OCI-LY3 (cell line): ENCODE data around the gene INTS15.

Source experiments
- H2AFZ ChIP-seq: fragments of 200-600, 300-600 bp; shearing (Covaris generic); 2 replicates; pipeline ENCODE4 v1.6.0; 2014; ENCODE audit warnings: antibody characterized with exemption, low read depth, low read length
- H3K27ac ChIP-seq: fragments of 200-600, 300-600 bp; sonication (generic); 2 replicates; pipeline ENCODE4 v1.5.1; 2014; ENCODE audit warnings: mild to moderate bottlenecking, low read length, moderate library complexity, mixed read lengths
- H3K27me3 ChIP-seq: fragments of 200-600, 300-600 bp; sonication (generic); 2 replicates; pipeline ENCODE4 v1.6.1; 2014; ENCODE audit warnings: low read depth, low read length, mixed read lengths
- H3K36me3 ChIP-seq: fragments of 200-600, 300-600 bp; sonication (generic); replicated peaks from 2 replicates; pipeline ENCODE3; 2014; ENCODE audit warnings: low read depth, low read length, mixed read lengths
- H3K4me1 ChIP-seq: fragments of 300-600, 200-600 bp; sonication (generic); 2 replicates; pipeline ENCODE4 v1.6.1; 2014; ENCODE audit warnings: low read length, mixed read lengths
- H3K4me2 ChIP-seq: fragments of 200-600, 300-600 bp; sonication (generic); 2 replicates; pipeline ENCODE4 v1.6.1; 2014; ENCODE audit warnings: low read length, mixed read lengths
- H3K4me3 ChIP-seq: fragments of 300-600, 200-600 bp; sonication (generic); 2 replicates; pipeline ENCODE4 v1.5.1; 2014; ENCODE audit warnings: antibody characterized with exemption, mild to moderate bottlenecking, low read length, moderate library complexity
- H3K79me2 ChIP-seq: fragments of 300-600, 200-600 bp; shearing (Covaris generic); 2 replicates; pipeline ENCODE4 v1.6.1; 2014; ENCODE audit warnings: mild to moderate bottlenecking, low read length, mixed read lengths
- H3K9ac ChIP-seq: fragments of 300-600, 200-600 bp; shearing (Covaris generic); 2 replicates; pipeline ENCODE4 v1.6.0; 2014; ENCODE audit warnings: mild to moderate bottlenecking, low read length, moderate library complexity
- H3K9me3 ChIP-seq: fragments of 200-600, 300-600 bp; shearing (Covaris generic); 2 replicates; pipeline ENCODE4 v1.6.1; 2014; ENCODE audit warnings: low read length, mixed read lengths; ENCODE audit not compliant: insufficient read depth
- H4K20me1 ChIP-seq: fragments of 200-600, 300-600 bp; sonication (generic); 2 replicates; pipeline ENCODE4 v1.6.1; 2016; ENCODE audit warnings: low read length, mixed read lengths; ENCODE audit not compliant: insufficient read depth
- EZH2phosphoT487 ChIP-seq: fragments of 200-600 bp; shearing (Covaris generic); IDR thresholded peaks from 2 replicates; pipeline ENCODE4 v1.6.1; 2018; ENCODE audit warnings: antibody characterized with exemption, mixed run types, low read depth
- TF ChIP-seq, protein P1 (sequence below): fragments of 200-600, 300-600 bp; sonication (generic); IDR thresholded peaks from 2 replicates; pipeline ENCODE4 v1.5.1; 2014; ENCODE audit warnings: antibody characterized with exemption, low read length, low read depth

Gene INTS15

DNA sequence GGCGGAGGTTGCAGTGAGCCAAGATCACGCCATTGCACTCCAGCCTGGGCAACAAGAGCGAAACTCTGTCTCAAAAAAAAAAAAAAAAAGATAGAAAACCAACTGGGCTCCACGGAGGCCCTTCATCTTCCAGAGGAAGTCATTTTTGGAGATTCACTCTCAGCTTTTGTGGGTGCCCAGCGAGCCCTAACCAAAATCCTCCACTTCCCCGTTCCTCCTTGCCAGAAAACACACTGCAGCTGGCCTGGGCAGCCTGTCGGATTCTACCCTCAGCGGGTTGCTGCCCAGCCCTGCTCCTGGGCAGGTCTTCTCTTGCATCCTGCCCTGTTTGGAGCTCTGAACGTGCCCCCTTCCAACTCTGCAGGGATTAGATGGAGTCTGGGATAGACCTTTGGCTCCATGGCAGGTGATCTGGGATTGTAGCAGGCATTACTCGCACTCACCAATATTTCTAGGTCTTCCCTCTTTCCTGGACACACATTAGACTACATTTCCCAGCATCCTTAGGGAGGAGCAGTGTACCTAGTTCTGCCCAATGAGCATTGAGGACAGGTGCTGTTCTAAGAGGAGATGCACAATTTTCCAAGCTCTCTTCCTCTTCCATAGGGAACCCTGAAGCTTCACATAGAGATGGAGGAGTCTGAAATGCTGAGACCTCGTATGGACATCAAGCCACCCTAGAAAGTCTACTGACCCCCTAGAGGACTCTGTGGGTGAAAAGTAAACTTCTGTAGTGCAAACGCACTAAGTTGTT, 43.1 kb upstream of the INTS15 start:
- Histone ChIP-seq H3K4me2 (no peak overlapping the region), H3K36me3 (no peaks in the 10 kb centered on the region), H2AFZ (no peak overlapping the region), H3K4me1 (no peaks in the 10 kb centered on the region), H4K20me1 (no peaks in the 10 kb centered on the region), H3K27me3 (no peaks in the 10 kb centered on the region), H3K4me3 (no peak overlapping the region), H3K27ac (no peak overlapping the region), H3K9me3 (no peaks in the 10 kb centered on the region), H3K9ac (no peak overlapping the region), H3K79me2 (no peaks in the 10 kb centered on the region)
- TF ChIP-seq, protein P1, sequence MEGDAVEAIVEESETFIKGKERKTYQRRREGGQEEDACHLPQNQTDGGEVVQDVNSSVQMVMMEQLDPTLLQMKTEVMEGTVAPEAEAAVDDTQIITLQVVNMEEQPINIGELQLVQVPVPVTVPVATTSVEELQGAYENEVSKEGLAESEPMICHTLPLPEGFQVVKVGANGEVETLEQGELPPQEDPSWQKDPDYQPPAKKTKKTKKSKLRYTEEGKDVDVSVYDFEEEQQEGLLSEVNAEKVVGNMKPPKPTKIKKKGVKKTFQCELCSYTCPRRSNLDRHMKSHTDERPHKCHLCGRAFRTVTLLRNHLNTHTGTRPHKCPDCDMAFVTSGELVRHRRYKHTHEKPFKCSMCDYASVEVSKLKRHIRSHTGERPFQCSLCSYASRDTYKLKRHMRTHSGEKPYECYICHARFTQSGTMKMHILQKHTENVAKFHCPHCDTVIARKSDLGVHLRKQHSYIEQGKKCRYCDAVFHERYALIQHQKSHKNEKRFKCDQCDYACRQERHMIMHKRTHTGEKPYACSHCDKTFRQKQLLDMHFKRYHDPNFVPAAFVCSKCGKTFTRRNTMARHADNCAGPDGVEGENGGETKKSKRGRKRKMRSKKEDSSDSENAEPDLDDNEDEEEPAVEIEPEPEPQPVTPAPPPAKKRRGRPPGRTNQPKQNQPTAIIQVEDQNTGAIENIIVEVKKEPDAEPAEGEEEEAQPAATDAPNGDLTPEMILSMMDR = no peak
- TF ChIP-seq EZH2phosphoT487 = no peak

DNA sequence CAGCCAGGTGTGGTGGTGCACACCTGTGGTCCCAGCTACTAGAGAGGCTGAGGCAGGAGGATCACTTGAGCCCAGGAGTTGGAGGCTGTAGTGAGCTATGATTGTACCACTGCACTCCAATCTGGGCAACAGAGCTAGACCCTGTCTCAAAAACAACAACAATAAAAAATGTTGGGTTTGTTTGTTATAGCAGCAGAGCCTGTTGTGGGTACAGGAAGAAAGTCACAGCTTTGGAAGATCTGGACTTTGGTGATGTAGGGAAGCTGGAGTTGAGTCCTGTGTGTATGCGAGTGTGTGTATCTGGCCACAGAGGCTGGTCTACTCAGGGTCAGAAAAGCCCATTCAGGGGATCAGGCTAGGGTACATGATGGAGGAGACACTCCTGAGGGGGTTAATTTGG, 42.4 kb upstream of the INTS15 start:
- no peaks in the 10 kb centered on the region for H3K36me3 ChIP-seq
- H3K79me2 ChIP-seq = no peaks in the 10 kb centered on the region
- H3K4me1 ChIP-seq = no peaks in the 10 kb centered on the region
- TF ChIP-seq, protein P1 = no peak
- TF ChIP-seq EZH2phosphoT487 = no peak
- no peaks in the 10 kb centered on the region for H4K20me1 ChIP-seq
- no peak overlapping the region for H3K27ac ChIP-seq
- H3K27me3 ChIP-seq = no peaks in the 10 kb centered on the region
- no peak overlapping the region for H2AFZ ChIP-seq
- H3K9ac ChIP-seq = no peak overlapping the region
- H3K9me3 ChIP-seq = no peaks in the 10 kb centered on the region
- no peak overlapping the region for H3K4me2 ChIP-seq
- H3K4me3 ChIP-seq = no peak overlapping the region

DNA sequence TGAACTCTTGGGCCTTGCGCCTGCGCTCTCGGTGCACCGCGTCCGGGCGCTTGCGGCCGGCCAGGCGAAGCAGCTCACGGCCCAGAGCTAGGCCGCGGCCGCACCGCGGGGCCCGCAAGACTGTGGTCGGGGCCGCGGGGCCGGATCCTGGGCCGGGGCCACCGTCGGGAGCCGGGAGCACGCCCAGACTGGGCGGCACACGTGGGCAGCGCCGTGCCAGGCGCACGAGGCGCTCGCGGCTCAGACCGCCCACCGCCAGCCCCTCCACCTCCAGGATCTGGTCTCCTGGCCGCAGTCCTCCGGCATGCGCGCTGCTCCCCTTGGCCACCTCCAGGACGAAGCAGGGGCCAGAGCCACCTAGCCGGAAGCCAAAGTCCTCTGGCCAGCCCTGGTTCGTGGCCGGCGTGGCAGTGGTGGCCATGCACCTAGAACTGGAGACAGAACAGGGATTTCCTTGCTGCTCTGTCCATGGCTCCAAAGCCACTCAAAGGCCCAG, 38.8 kb upstream of the INTS15 start, which contains the start of gene GRID2IP:
TSS of gene GRID2IP (minus strand) at position 446 of the 496 bp plus-strand sequence. CDS start at position 421, 25 bp downstream.
- Histone ChIP-seq H3K36me3 (no peaks in the 10 kb centered on the region), H4K20me1 (no peaks in the 10 kb centered on the region), H3K9ac (no peak within 1 kb of the TSS), H3K4me3 (no peak within 1 kb of the TSS), H3K79me2 (no peaks in the 10 kb centered on the region), H3K4me2 (no peak within 1 kb of the TSS), H3K27ac (no peak within 1 kb of the TSS), H2AFZ (no peak within 1 kb of the TSS), H3K4me1 (no peaks in the 10 kb centered on the region), H3K9me3 (no peaks in the 10 kb centered on the region), H3K27me3 (no peaks in the 10 kb centered on the region)
- TF ChIP-seq, protein P1 = no peak
- no peak for TF ChIP-seq EZH2phosphoT487

DNA sequence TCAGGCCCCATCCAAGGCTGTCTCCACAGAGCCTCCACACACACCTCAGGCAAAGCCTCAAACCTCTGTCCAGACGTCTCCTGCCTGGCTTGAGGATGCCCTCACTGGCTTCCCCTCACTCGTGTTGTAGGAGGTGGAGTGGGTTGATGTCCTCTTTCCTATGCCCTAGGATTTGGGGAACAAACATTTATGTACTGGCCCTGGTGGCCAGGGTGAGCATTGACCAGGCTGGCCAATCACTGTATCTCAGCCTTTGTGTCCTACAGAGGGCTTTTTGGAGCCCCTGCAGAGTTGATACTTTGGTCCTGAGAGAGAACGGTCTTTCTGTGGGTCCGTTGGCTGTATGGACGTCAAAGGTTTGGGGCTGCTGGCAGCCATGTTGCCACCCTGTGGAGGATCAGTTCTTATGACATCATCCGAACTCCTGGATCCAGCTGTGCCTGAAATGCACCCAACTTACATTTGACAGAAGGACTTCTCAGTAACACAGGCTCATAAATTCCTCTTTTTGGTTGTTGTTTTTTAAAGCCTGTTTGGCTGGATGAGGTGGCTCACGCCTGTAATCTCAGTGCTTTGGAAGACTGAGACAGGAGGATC, 36.3 kb upstream of the INTS15 start:
- H3K27ac ChIP-seq = no peak overlapping the region
- no peaks in the 10 kb centered on the region for H3K4me1 ChIP-seq
- no peaks in the 10 kb centered on the region for H3K27me3 ChIP-seq
- no peak overlapping the region for H2AFZ ChIP-seq
- no peak overlapping the region for H3K9ac ChIP-seq
- TF ChIP-seq, protein P1 = no peak
- no peak for TF ChIP-seq EZH2phosphoT487
- H3K36me3 ChIP-seq = no peaks in the 10 kb centered on the region
- no peaks in the 10 kb centered on the region for H4K20me1 ChIP-seq
- H3K4me2 ChIP-seq = no peak overlapping the region
- no peaks in the 10 kb centered on the region for H3K9me3 ChIP-seq
- H3K79me2 ChIP-seq = no peaks in the 10 kb centered on the region
- H3K4me3 ChIP-seq = no peak overlapping the region
